Stimulated activated CD4-positive, alpha-beta T cell treated with anti-CD3 and anti-CD28 coated beads, Interleukin-12 subunit alpha, Interleukin-12 subunit beta, amount 100 ng/mL, for 4 hours (primary cell): ENCODE results near the gene ZNF747.
"Not testable (repeated sequence)": the region's sequence is repeated elsewhere in the genome, so short reads cannot be mapped to it uniquely, and the experiment has no call there.

Source experiments
- DNase-seq: peaks from one replicate; pipeline ENCODE4 v3.0.0-alpha.2; 2020

ZNF747 gene

GRCh38 chr16:30557707-30557956 lies 23.0 kb upstream of the ZNF747 start:
- DNase-seq, result no peak

- no peak for DNase-seq
Measured at GRCh38 chr16:30556125-30556473, 21.4 kb upstream of the ZNF747 start.

- DNase-seq, result no peak
Measured at GRCh38 chr16:30555315-30556124, 20.9 kb upstream of the ZNF747 start.

- no peak for DNase-seq
Measured at GRCh38 chr16:30554557-30555314, 20.1 kb upstream of the ZNF747 start.

- no peak for DNase-seq
Measured at GRCh38 chr16:30553393-30553899, 18.8 kb upstream of the ZNF747 start.

GRCh38 chr16:30552956-30553355 lies 18.3 kb upstream of the ZNF747 start:
- DNase-seq, result no peak

- DNase-seq, result peak; percentile 59
Measured at GRCh38 chr16:30551781-30552180, 17.1 kb upstream of the ZNF747 start.

- no peak for DNase-seq
Measured at GRCh38 chr16:30548416-30549253, 14.0 kb upstream of the ZNF747 start.

GRCh38 chr16:30546115-30546514 lies 11.5 kb upstream of the ZNF747 start:
- no peak for DNase-seq

- no peak for DNase-seq
Measured at GRCh38 chr16:30543067-30543466, 8.4 kb upstream of the ZNF747 start.

- DNase-seq, result no peak
Measured at GRCh38 chr16:30541502-30542329, 7.1 kb upstream of the ZNF747 start.

- DNase-seq, result not testable (repeated sequence)
Measured at GRCh38 chr16:30540916-30541464, 6.3 kb upstream of the ZNF747 start.

GRCh38 chr16:30539986-30540526 lies 5.4 kb upstream of the ZNF747 start:
- not testable (repeated sequence) for DNase-seq

GRCh38 chr16:30539000-30539964 lies 4.6 kb upstream of the ZNF747 start:
- DNase-seq, result no peak

GRCh38 chr16:30536391-30537024 lies 1.9 kb upstream of the ZNF747 start:
- not testable (repeated sequence) for DNase-seq

GRCh38 chr16:30535777-30536190 lies 1.1 kb upstream of the ZNF747 start:
- peak; percentile 61 for DNase-seq

GRCh38 chr16:30535106-30535776 lies 583 bp upstream of the ZNF747 start:
- no peak for DNase-seq

GRCh38 chr16:30533748-30534367 lies 800 bp downstream of the ZNF747 start:
- no peak for DNase-seq

- no peak for DNase-seq
Measured at GRCh38 chr16:30533146-30533522, 1.5 kb downstream of the ZNF747 start.
